HUES6 (cell line): Measurements from ENCODE around the gene KIAA1217.

Source experiments
- H3K27ac ChIP-seq: 2 replicates; pipeline ENCODE4 v1.7.0; 2013; ENCODE audit warnings: low read depth, mild to moderate bottlenecking, low read length, inconsistent platforms
- H3K27me3 ChIP-seq: 2 replicates; pipeline ENCODE4 v1.6.1; 2013; ENCODE audit warnings: low read length; ENCODE audit not compliant: control insufficient read depth, insufficient read depth
- H3K36me3 ChIP-seq: 2 replicates; pipeline ENCODE4 v1.6.1; 2013; ENCODE audit warnings: low read length; ENCODE audit not compliant: control insufficient read depth, insufficient read depth
- H3K4me1 ChIP-seq: 2 replicates; pipeline ENCODE4 v1.6.1; 2013; ENCODE audit warnings: low read length; ENCODE audit not compliant: control insufficient read depth, insufficient read depth
- H3K4me3 ChIP-seq: 2 replicates; pipeline ENCODE4 v1.5.1; 2013; ENCODE audit warnings: low read depth, low read length
- H3K9ac ChIP-seq: one replicate; pipeline ENCODE4 v1.6.1; 2013; ENCODE audit warnings: mild to moderate bottlenecking, low read length
- H3K9me3 ChIP-seq: 2 replicates; pipeline ENCODE4 v1.6.1; 2013; ENCODE audit warnings: low read depth, low read length; ENCODE audit not compliant: control insufficient read depth, insufficient read depth

The KIAA1217 gene

GRCh38 chr10:24374134-24374915 lies 165.4 kb downstream of the KIAA1217 start:
- H3K4me3 ChIP-seq, result no peak overlapping the region
- no peaks in the 10 kb centered on the region for H3K27me3 ChIP-seq
- H3K4me1 ChIP-seq, result peaks cover 14% of the 10 kb centered on the region
- H3K27ac ChIP-seq, result no peak overlapping the region
- H3K9ac ChIP-seq, result no peak overlapping the region
- H3K36me3 ChIP-seq, result peaks cover 16% of the 10 kb centered on the region
- peaks cover 22% of the 10 kb centered on the region for H3K9me3 ChIP-seq

GRCh38 chr10:24375510-24375909 lies 166.6 kb downstream of the KIAA1217 start:
- H3K4me3 ChIP-seq, result no peak overlapping the region
- no peak overlapping the region; the same call in 1 of the 2 replicates for H3K27ac ChIP-seq
- peaks cover 21% of the 10 kb centered on the region for H3K9me3 ChIP-seq
- H3K36me3 ChIP-seq, result peaks cover 14% of the 10 kb centered on the region
- H3K9ac ChIP-seq, result no peak overlapping the region
- no peaks in the 10 kb centered on the region for H3K27me3 ChIP-seq
- H3K4me1 ChIP-seq, result peaks cover 12% of the 10 kb centered on the region

- H3K9ac ChIP-seq, result no peak overlapping the region
- H3K9me3 ChIP-seq, result peaks cover 9% of the 10 kb centered on the region
- H3K4me1 ChIP-seq, result peaks cover 21% of the 10 kb centered on the region
- H3K36me3 ChIP-seq, result peaks cover 13% of the 10 kb centered on the region; the same call in 1 of the 2 replicates
- no peak overlapping the region for H3K4me3 ChIP-seq
- no peaks in the 10 kb centered on the region for H3K27me3 ChIP-seq
- H3K27ac ChIP-seq, result no peak overlapping the region
These were observed 167.8 kb downstream of the KIAA1217 start for GRCh38 chr10:24376731-24377130.

- Histone ChIP-seq H3K36me3 (peaks cover 2% of the 10 kb centered on the region; the same call in 1 of the 2 replicates), H3K4me3 (no peak overlapping the region), H3K4me1 (peaks cover 33% of the 10 kb centered on the region), H3K27me3 (no peaks in the 10 kb centered on the region), H3K27ac (no peak overlapping the region), H3K9ac (no peak overlapping the region), H3K9me3 (no peaks in the 10 kb centered on the region)
These were observed 169.4 kb downstream of the KIAA1217 start for GRCh38 chr10:24378126-24378920.

GRCh38 chr10:24381235-24382010 lies 172.5 kb downstream of the KIAA1217 start:
- H3K27me3 ChIP-seq, result no peaks in the 10 kb centered on the region
- H3K9ac ChIP-seq, result no peak overlapping the region
- no peak overlapping the region for H3K4me3 ChIP-seq
- H3K9me3 ChIP-seq, result no peaks in the 10 kb centered on the region
- H3K4me1 ChIP-seq, result peaks cover 45% of the 10 kb centered on the region
- H3K36me3 ChIP-seq, result peaks cover 6% of the 10 kb centered on the region; the same call in 1 of the 2 replicates
- H3K27ac ChIP-seq, result no peak overlapping the region

GRCh38 chr10:24382045-24382444 lies 173.1 kb downstream of the KIAA1217 start:
- no peaks in the 10 kb centered on the region for H3K9me3 ChIP-seq
- H3K4me3 ChIP-seq, result no peak overlapping the region
- no peak overlapping the region for H3K9ac ChIP-seq
- peaks cover 6% of the 10 kb centered on the region; the same call in 1 of the 2 replicates for H3K36me3 ChIP-seq
- H3K27me3 ChIP-seq, result no peaks in the 10 kb centered on the region
- H3K4me1 ChIP-seq, result peaks cover 45% of the 10 kb centered on the region
- no peak overlapping the region for H3K27ac ChIP-seq

- Histone ChIP-seq H3K4me1 (peaks cover 45% of the 10 kb centered on the region), H3K27me3 (no peaks in the 10 kb centered on the region), H3K36me3 (peaks cover 6% of the 10 kb centered on the region; the same call in 1 of the 2 replicates), H3K9ac (peak overlapping the region; percentile 34), H3K27ac (peak overlapping the region; percentile 83; the same call in 1 of the 2 replicates), H3K4me3 (no peak overlapping the region), H3K9me3 (no peaks in the 10 kb centered on the region)
These were observed 173.6 kb downstream of the KIAA1217 start for GRCh38 chr10:24382596-24382978.

GRCh38 chr10:24382979-24383663 lies 174.2 kb downstream of the KIAA1217 start:
- Histone ChIP-seq H3K9me3 (no peaks in the 10 kb centered on the region), H3K9ac (peak overlapping the region; percentile 80), H3K27me3 (no peaks in the 10 kb centered on the region), H3K27ac (peak overlapping the region; percentile 83), H3K4me1 (peaks cover 45% of the 10 kb centered on the region), H3K4me3 (no peak overlapping the region; the same call in 1 of the 2 replicates), H3K36me3 (peaks cover 6% of the 10 kb centered on the region; the same call in 1 of the 2 replicates)

GRCh38 chr10:24383681-24384106 lies 174.8 kb downstream of the KIAA1217 start:
- H3K4me3 ChIP-seq, result no peak overlapping the region
- H3K27me3 ChIP-seq, result no peaks in the 10 kb centered on the region
- H3K9me3 ChIP-seq, result no peaks in the 10 kb centered on the region
- peak overlapping the region; percentile 80 for H3K9ac ChIP-seq
- H3K4me1 ChIP-seq, result peaks cover 45% of the 10 kb centered on the region
- H3K36me3 ChIP-seq, result peaks cover 6% of the 10 kb centered on the region; the same call in 1 of the 2 replicates
- H3K27ac ChIP-seq, result peak overlapping the region; percentile 83; the same call in 1 of the 2 replicates

- no peak overlapping the region for H3K9ac ChIP-seq
- no peaks in the 10 kb centered on the region for H3K9me3 ChIP-seq
- H3K4me1 ChIP-seq, result peaks cover 45% of the 10 kb centered on the region
- H3K27ac ChIP-seq, result peak overlapping the region; percentile 31; the same call in 1 of the 2 replicates
- no peak overlapping the region for H3K4me3 ChIP-seq
- H3K27me3 ChIP-seq, result no peaks in the 10 kb centered on the region
- peaks cover 6% of the 10 kb centered on the region; the same call in 1 of the 2 replicates for H3K36me3 ChIP-seq
These were observed 176.0 kb downstream of the KIAA1217 start for GRCh38 chr10:24384954-24385353.
